ENCODE data around the gene WHRN. TPM values are rescaled to one million over a fixed set of nuclear protein-coding genes. Genes with fewer than 3 reads are reported as not detected.

Gene WHRN
- total RNA-seq = 1.4 and 4.4 TPM in 2 replicates

DNA sequence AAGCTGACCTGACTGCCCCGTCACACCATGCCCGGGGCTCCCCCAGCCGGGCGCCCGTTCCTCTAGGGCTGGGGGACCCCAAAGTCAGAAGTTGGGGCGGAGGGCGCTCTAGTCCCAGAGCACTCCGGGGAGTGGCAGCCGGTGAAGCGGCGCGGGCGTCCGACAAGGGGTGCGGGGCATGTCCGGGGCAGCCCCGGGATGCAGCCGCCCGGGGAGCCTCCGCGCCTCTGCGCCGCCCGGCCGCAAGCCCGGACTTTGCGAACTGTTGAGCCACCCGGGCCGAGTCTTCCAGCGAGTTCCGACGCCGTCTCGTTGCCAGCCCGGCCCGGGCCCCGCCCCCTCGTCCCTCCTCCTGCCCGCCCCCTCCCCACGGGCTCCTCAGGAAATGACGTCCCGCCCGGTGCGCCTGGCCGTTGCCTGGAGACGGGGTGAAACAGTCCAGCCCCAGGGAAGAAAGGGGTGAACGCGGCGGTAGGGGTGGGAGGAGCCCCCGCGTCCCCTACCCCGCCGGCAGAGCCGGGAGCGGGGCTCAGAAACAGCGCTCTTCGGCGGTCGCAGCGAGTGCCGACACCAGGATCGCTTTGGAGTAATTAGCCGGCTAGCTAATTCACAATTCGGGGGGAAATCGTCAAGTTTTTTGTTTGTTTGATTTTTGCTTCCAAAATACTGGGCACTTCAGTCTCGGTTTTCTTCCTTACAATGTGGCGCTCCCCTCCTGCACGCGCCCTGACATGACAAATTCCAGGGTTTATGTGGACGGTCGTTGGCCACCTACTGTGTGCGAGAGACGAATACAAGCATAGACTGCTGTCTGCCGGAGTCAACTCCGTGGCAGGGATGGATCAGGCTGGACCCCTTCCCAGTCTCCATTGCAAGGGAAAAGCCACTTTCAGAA is at the start of gene WHRN:
TSS of gene WHRN (minus strand) at position 287 of the 895 bp plus-strand sequence. CDS start 672 bp downstream, outside the sequence.

DNA sequence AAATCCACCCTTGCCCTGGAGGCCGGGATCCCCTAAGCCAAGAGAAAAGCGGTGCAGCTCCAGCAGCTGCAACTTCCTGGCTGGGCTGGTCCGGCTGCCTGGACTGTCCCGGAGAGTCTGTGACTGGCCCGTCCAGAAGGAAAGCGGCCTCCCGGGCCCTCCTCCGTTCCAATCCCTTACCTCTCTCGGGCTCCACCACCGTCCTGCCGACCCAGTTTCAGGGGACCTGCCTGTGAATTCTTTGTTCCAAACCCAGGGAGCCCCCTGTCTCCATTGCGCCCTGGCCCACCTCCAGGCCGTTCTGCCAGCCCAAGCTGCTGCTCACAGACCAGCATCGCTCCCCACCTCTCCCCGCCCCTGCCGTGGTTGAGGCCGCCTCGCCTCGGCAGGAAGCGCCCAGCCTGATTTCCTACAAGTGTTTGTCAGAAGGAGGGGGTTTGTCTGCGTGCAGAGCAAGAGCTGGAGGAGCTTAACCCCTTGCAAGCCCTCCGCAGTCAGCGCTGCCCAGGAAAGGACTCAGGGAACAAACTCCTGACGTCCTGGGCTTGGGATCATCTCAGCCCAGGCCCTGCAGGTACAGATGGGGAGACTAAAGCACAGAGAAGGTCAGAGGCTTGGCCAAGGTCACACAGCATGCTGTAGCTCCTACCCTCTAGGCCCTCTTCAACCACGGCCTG is 117.5 kb downstream of the WHRN start, which contains the start of gene AKNA:
TSS of gene AKNA (minus strand) at position 303 of the 677 bp plus-strand sequence. CDS start 6,649 bp downstream, outside the sequence.

Other genes with a start within 250 kb of the WHRN start
- not detected in 2 replicates for gene ORM1, start 182.4 kb downstream of the WHRN start, total RNA-seq
- not detected in 2 replicates for gene ORM2, start 175.6 kb downstream of the WHRN start, total RNA-seq
- 2.7 and 5.8 TPM in 2 replicates for gene AKNA, start 117.5 kb downstream of the WHRN start, total RNA-seq
- gene ATP6V1G1, start 82.3 kb upstream of the WHRN start, total RNA-seq = 213 and 252 TPM in 2 replicates
- gene TMEM268, start 105.8 kb upstream of the WHRN start, total RNA-seq = 6.5 and 11.2 TPM in 2 replicates
- gene TEX53, start 152.3 kb upstream of the WHRN start, total RNA-seq = not detected in 2 replicates
- not detected in 2 replicates for gene TEX48, start 176.7 kb upstream of the WHRN start, total RNA-seq

All from nasal cavity respiratory epithelium epithelial cell of viscerocranial mucosa (primary cell).